Measurements from ENCODE around the gene CDR2L. TPM values are rescaled to one million over a fixed set of nuclear protein-coding genes. Genes with fewer than 3 reads are reported as not detected.
"Not testable (repeated sequence)": the region's sequence is repeated elsewhere in the genome, so short reads cannot be mapped to it uniquely, and the experiment has no call there.

CDR2L gene
- total and polyA plus RNA-seq, 9 donors = 3.4 to 12.2 (median 8.8) TPM

GRCh38 chr17:75039238-75039637, 51.8 kb downstream of the CDR2L start:
- 93% methylated on average over 5 of the region's 5 CpGs for WGBS (ENCODE audit: insufficient coverage)
- DNase-seq = no peak
- no peak overlapping the region for H3K4me3 ChIP-seq (ENCODE audit: low read length)
- peaks cover 42% of the 10 kb centered on the region for H3K36me3 ChIP-seq (ENCODE audit: control insufficient read depth, insufficient read depth, low read length)
- no peaks in the 10 kb centered on the region for H3K27me3 ChIP-seq (ENCODE audit: control insufficient read depth, insufficient read depth, low read length)
- H3K9me3 ChIP-seq (replicated peaks; ENCODE audit: control insufficient read depth, low read depth, low read length) = no peaks in the 10 kb centered on the region
- H3K27ac ChIP-seq (ENCODE audit: low read length) = no peak overlapping the region
- peaks cover 20% of the 10 kb centered on the region for H3K4me1 ChIP-seq (ENCODE audit: control insufficient read depth, insufficient read depth, low read length)

- Histone ChIP-seq H3K27me3 (ENCODE audit: control insufficient read depth, insufficient read depth, low read length) (no peaks in the 10 kb centered on the region), H3K27ac (ENCODE audit: low read length) (no peak overlapping the region), H3K4me3 (ENCODE audit: low read length) (no peak overlapping the region), H3K4me1 (ENCODE audit: control insufficient read depth, insufficient read depth, low read length) (peaks cover 2% of the 10 kb centered on the region), H3K9me3 (replicated peaks; ENCODE audit: control insufficient read depth, low read depth, low read length) (no peaks in the 10 kb centered on the region), H3K36me3 (ENCODE audit: control insufficient read depth, insufficient read depth, low read length) (peaks cover 42% of the 10 kb centered on the region)
- WGBS (ENCODE audit: insufficient coverage) = 88% methylated on average over 9 of the region's 12 CpGs
- DNase-seq = no peak
Measured at GRCh38 chr17:75041656-75042280, 54.3 kb downstream of the CDR2L start.

- DNase-seq; H3K27ac ChIP-seq (ENCODE audit: low read length); H3K27me3 ChIP-seq (ENCODE audit: control insufficient read depth, insufficient read depth, low read length); H3K4me1 ChIP-seq (ENCODE audit: control insufficient read depth, insufficient read depth, low read length); H3K4me3 ChIP-seq (ENCODE audit: low read length); H3K9me3 ChIP-seq (replicated peaks; ENCODE audit: control insufficient read depth, low read depth, low read length): not testable (repeated sequence)
- peaks cover 36% of the 10 kb centered on the region for H3K36me3 ChIP-seq (ENCODE audit: control insufficient read depth, insufficient read depth, low read length)
- WGBS (ENCODE audit: insufficient coverage) = 80% methylated on average over 1 of the region's 5 CpGs
Measured at GRCh38 chr17:75043789-75044188, 56.4 kb downstream of the CDR2L start.

GRCh38 chr17:75044716-75045115, 57.3 kb downstream of the CDR2L start:
- H3K4me1 ChIP-seq (ENCODE audit: control insufficient read depth, insufficient read depth, low read length) = peaks cover 12% of the 10 kb centered on the region
- H3K27ac ChIP-seq (ENCODE audit: low read length) = no peak overlapping the region
- no peaks in the 10 kb centered on the region for H3K27me3 ChIP-seq (ENCODE audit: control insufficient read depth, insufficient read depth, low read length)
- no peak for DNase-seq
- H3K4me3 ChIP-seq (ENCODE audit: low read length) = no peak overlapping the region
- no peaks in the 10 kb centered on the region for H3K9me3 ChIP-seq (replicated peaks; ENCODE audit: control insufficient read depth, low read depth, low read length)
- WGBS (ENCODE audit: insufficient coverage) = no CpG with 5 or more reads among the region's 7 CpGs
- peaks cover 35% of the 10 kb centered on the region for H3K36me3 ChIP-seq (ENCODE audit: control insufficient read depth, insufficient read depth, low read length)

GRCh38 chr17:75045946-75046406, 58.5 kb downstream of the CDR2L start:
- H3K27ac ChIP-seq (ENCODE audit: low read length) = peak overlapping the region; percentile 99

GRCh38 chr17:75046407-75047289, 59.2 kb downstream of the CDR2L start, which contains the start of the genes ATP5PD and KCTD2:
TSS of gene ATP5PD (minus strand) at chr17:75046969. CDS start at chr17:75042650, 4,319 bp downstream.
TSS of gene KCTD2 (plus strand) at chr17:75047225. CDS start at chr17:75047251, 26 bp downstream.
- Histone ChIP-seq H3K27me3 (ENCODE audit: control insufficient read depth, insufficient read depth, low read length) (no peaks in the 10 kb centered on the region), H3K36me3 (ENCODE audit: control insufficient read depth, insufficient read depth, low read length) (peaks cover 21% of the 10 kb centered on the region), H3K4me1 (ENCODE audit: control insufficient read depth, insufficient read depth, low read length) (peaks cover 12% of the 10 kb centered on the region), H3K9me3 (replicated peaks; ENCODE audit: control insufficient read depth, low read depth, low read length) (no peaks in the 10 kb centered on the region), H3K27ac (ENCODE audit: low read length) (peak within 1 kb of the TSS; percentile 99), H3K4me3 (ENCODE audit: low read length) (peak within 1 kb of the TSS; percentile 100)
- peak; percentile 99 for DNase-seq
- WGBS (ENCODE audit: insufficient coverage) = under 1% methylated on average over 58 of the region's 72 CpGs

More at GRCh38 chr17:75045946-75046406, 58.5 kb downstream of the CDR2L start:
- not testable (repeated sequence) for DNase-seq; H3K27me3 ChIP-seq (ENCODE audit: control insufficient read depth, insufficient read depth, low read length); H3K9me3 ChIP-seq (replicated peaks; ENCODE audit: control insufficient read depth, low read depth, low read length)
- H3K4me3 ChIP-seq (ENCODE audit: low read length) = peak overlapping the region; percentile 100
- peaks cover 27% of the 10 kb centered on the region for H3K36me3 ChIP-seq (ENCODE audit: control insufficient read depth, insufficient read depth, low read length)
- 0% methylated on average over 13 of the region's 25 CpGs for WGBS (ENCODE audit: insufficient coverage)
- peaks cover 12% of the 10 kb centered on the region for H3K4me1 ChIP-seq (ENCODE audit: control insufficient read depth, insufficient read depth, low read length)

GRCh38 chr17:75047398-75048098, 60.1 kb downstream of the CDR2L start:
- Histone ChIP-seq H3K27me3 (ENCODE audit: control insufficient read depth, insufficient read depth, low read length) (no peaks in the 10 kb centered on the region), H3K36me3 (ENCODE audit: control insufficient read depth, insufficient read depth, low read length) (peaks cover 20% of the 10 kb centered on the region), H3K4me3 (ENCODE audit: low read length) (peak overlapping the region; percentile 100), H3K9me3 (replicated peaks; ENCODE audit: control insufficient read depth, low read depth, low read length) (no peaks in the 10 kb centered on the region), H3K4me1 (ENCODE audit: control insufficient read depth, insufficient read depth, low read length) (peaks cover 12% of the 10 kb centered on the region), H3K27ac (ENCODE audit: low read length) (peak overlapping the region; percentile 83)
- DNase-seq = peak; percentile 70
- WGBS (ENCODE audit: insufficient coverage) = 0% methylated on average over 38 of the region's 38 CpGs

- H3K9me3 ChIP-seq (replicated peaks; ENCODE audit: control insufficient read depth, low read depth, low read length) = no peaks in the 10 kb centered on the region
- H3K36me3 ChIP-seq (ENCODE audit: control insufficient read depth, insufficient read depth, low read length) = peaks cover 26% of the 10 kb centered on the region
- H3K4me1 ChIP-seq (ENCODE audit: control insufficient read depth, insufficient read depth, low read length) = peaks cover 12% of the 10 kb centered on the region
- H3K27ac ChIP-seq (ENCODE audit: low read length) = peak overlapping the region; percentile 83
- peak; percentile 71 for DNase-seq
- peak overlapping the region; percentile 100 for H3K4me3 ChIP-seq (ENCODE audit: low read length)
- H3K27me3 ChIP-seq (ENCODE audit: control insufficient read depth, insufficient read depth, low read length) = no peaks in the 10 kb centered on the region
- WGBS (ENCODE audit: insufficient coverage) = 38% methylated on average over 1 of the region's 5 CpGs
Measured at GRCh38 chr17:75048249-75048878, 60.9 kb downstream of the CDR2L start.

- no peaks in the 10 kb centered on the region for H3K9me3 ChIP-seq (replicated peaks; ENCODE audit: control insufficient read depth, low read depth, low read length)
- H3K4me3 ChIP-seq (ENCODE audit: low read length) = no peak overlapping the region
- peaks cover 12% of the 10 kb centered on the region for H3K4me1 ChIP-seq (ENCODE audit: control insufficient read depth, insufficient read depth, low read length)
- no peak for DNase-seq
- WGBS (ENCODE audit: insufficient coverage) = 63% methylated on average over 1 of the region's 5 CpGs
- H3K27me3 ChIP-seq (ENCODE audit: control insufficient read depth, insufficient read depth, low read length) = no peaks in the 10 kb centered on the region
- peaks cover 32% of the 10 kb centered on the region for H3K36me3 ChIP-seq (ENCODE audit: control insufficient read depth, insufficient read depth, low read length)
- H3K27ac ChIP-seq (ENCODE audit: low read length) = peak overlapping the region; percentile 38
Measured at GRCh38 chr17:75049057-75049456, 61.6 kb downstream of the CDR2L start.
